ENCODE measurements around the gene ATP2B1.

GRCh38 chr12:89544681-89545184 lies 163.9 kb downstream of the ATP2B1 start:
- TF ChIP-seq POLR2A (IDR thresholded peaks at IDR 0.05), result no peak
- TF ChIP-seq CTCF (IDR thresholded peaks at IDR 0.05), result no peak
